GM12872 (cell line): Measurements from ENCODE around the gene TMTC1.

Experiments
- CTCF ChIP-seq: IDR thresholded peaks from 3 replicates; pipeline ENCODE4 v1.5.1; 2011; ENCODE audit warnings: low read depth, mild to moderate bottlenecking, low read length, moderate library complexity; ENCODE audit not compliant: insufficient read depth

Gene TMTC1

GRCh38 chr12:29510591-29511185 is 273.1 kb downstream of the TMTC1 start:
- no peak for TF ChIP-seq CTCF

- TF ChIP-seq CTCF: no peak
Observed at GRCh38 chr12:29509503-29509902, 274.2 kb downstream of the TMTC1 start.

GRCh38 chr12:29508949-29509348 is 274.8 kb downstream of the TMTC1 start:
- no peak for TF ChIP-seq CTCF

- no peak for TF ChIP-seq CTCF
Observed at GRCh38 chr12:29505122-29505521, 278.6 kb downstream of the TMTC1 start.

- no peak for TF ChIP-seq CTCF
Observed at GRCh38 chr12:29503283-29503682, 280.5 kb downstream of the TMTC1 start.

- no peak for TF ChIP-seq CTCF
Observed at GRCh38 chr12:29499235-29499634, 284.5 kb downstream of the TMTC1 start.

- TF ChIP-seq CTCF: no peak
Observed at GRCh38 chr12:29497588-29497987, 286.2 kb downstream of the TMTC1 start, which contains the start of gene OVCH1. Gene OVCH1 (minus strand): TSS chr12:29497686. CDS start chr12:29497686, 0 bp downstream.

GRCh38 chr12:29492891-29493290 is 290.9 kb downstream of the TMTC1 start:
- no peak for TF ChIP-seq CTCF
